Transverse colon (tissue), 4 donors: Measurements from ENCODE around the gene HERC3.

Experiments used
- POLR2A ChIP-seq: fragments of 450-650 bp; IDR thresholded peaks from one replicate; pipeline ENCODE4 v1.6.1; 2016; ENCODE audit warnings: antibody characterized with exemption, mild to moderate bottlenecking, moderate library complexity
- POLR2AphosphoS5 ChIP-seq, 3 donors: sonication (generic); formaldehyde crosslinking; IDR thresholded peaks; one replicate each; pipeline ENCODE4 v1.6.1; 2016; ENCODE audit warnings: antibody characterized with exemption in 3 of 3
- TF ChIP-seq, protein P1 (sequence below), 5 experiments: fragments of 200-600 bp in 3 of 5; fragments of 450-650 bp in 2 of 5; sonication (generic) in 3 of 5; IDR thresholded peaks; 1 replicate in 2 of 5; 2 replicates in 3 of 5; pipeline ENCODE4 v1.5.1; 2016 to 2017; ENCODE audit warnings: antibody characterized with exemption in 5 of 5, inconsistent platforms in 3 of 5, mild to moderate bottlenecking in 2 of 5, moderate library complexity in 1 of 5

- TF ChIP-seq POLR2A (no peak), POLR2AphosphoS5 (IDR thresholded peaks at IDR 0.05) (no peak)
- TF ChIP-seq, protein P1, sequence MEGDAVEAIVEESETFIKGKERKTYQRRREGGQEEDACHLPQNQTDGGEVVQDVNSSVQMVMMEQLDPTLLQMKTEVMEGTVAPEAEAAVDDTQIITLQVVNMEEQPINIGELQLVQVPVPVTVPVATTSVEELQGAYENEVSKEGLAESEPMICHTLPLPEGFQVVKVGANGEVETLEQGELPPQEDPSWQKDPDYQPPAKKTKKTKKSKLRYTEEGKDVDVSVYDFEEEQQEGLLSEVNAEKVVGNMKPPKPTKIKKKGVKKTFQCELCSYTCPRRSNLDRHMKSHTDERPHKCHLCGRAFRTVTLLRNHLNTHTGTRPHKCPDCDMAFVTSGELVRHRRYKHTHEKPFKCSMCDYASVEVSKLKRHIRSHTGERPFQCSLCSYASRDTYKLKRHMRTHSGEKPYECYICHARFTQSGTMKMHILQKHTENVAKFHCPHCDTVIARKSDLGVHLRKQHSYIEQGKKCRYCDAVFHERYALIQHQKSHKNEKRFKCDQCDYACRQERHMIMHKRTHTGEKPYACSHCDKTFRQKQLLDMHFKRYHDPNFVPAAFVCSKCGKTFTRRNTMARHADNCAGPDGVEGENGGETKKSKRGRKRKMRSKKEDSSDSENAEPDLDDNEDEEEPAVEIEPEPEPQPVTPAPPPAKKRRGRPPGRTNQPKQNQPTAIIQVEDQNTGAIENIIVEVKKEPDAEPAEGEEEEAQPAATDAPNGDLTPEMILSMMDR (IDR thresholded peaks at IDR 0.05), result no peak
Measured at GRCh38 chr4:88738180-88738579, 145.9 kb downstream of the HERC3 start.
